Natural killer cell (primary cell): ENCODE results near the gene C1orf35. TPM values are rescaled to one million over a fixed set of nuclear protein-coding genes. Genes with fewer than 3 reads are reported as not detected.

Experiments used
- ATAC-seq, 3 donors: fragments of 150-1000 bp in 2 of 3; fragments of 200-7000 bp in 1 of 3; cut with Tn5 transposase; 1 replicate in 1 of 3; 2 replicates in 2 of 3; pipeline ENCODE4 v1.10.0; 2021; ENCODE audit warnings: mild to moderate bottlenecking in 2 of 3, moderate library complexity in 2 of 3
- DNase-seq, 2 donors: peaks; one replicate each; pipeline versions ENCODE4 v3.0.0 to v3.0.0-alpha.2; 2013 to 2021; ENCODE audit warnings: mixed read lengths in 1 of 2
- H3K27ac ChIP-seq: one replicate; pipeline ENCODE4 v1.5.1; 2013; ENCODE audit warnings: mild to moderate bottlenecking, low read length
- H3K27me3 ChIP-seq: one replicate; pipeline ENCODE4 v1.6.1; 2013; ENCODE audit warnings: low read length; ENCODE audit not compliant: control insufficient read depth, insufficient read depth
- H3K36me3 ChIP-seq: one replicate; pipeline ENCODE4 v1.6.1; 2013; ENCODE audit warnings: low read length; ENCODE audit not compliant: control insufficient read depth, insufficient read depth
- H3K4me1 ChIP-seq: one replicate; pipeline ENCODE4 v1.6.1; 2013; ENCODE audit warnings: low read length; ENCODE audit not compliant: control insufficient read depth, insufficient read depth
- H3K4me3 ChIP-seq: one replicate; pipeline ENCODE4 v1.5.1; 2013; ENCODE audit warnings: low read length
- H3K9me3 ChIP-seq: one replicate; pipeline ENCODE4 v1.6.1; 2013; ENCODE audit warnings: low read length; ENCODE audit not compliant: control insufficient read depth, insufficient read depth
- H3K27ac Mint-ChIP-seq, 2 donors: one replicate each; pipeline ENCODE4 v1.8.0; 2022; ENCODE audit warnings: mild to moderate bottlenecking in 2 of 2, mixed read lengths in 2 of 2, moderate library complexity in 1 of 2
- H3K27me3 Mint-ChIP-seq, 2 donors: one replicate each; pipeline ENCODE4 v1.8.0; 2022; ENCODE audit warnings: low read depth in 2 of 2, mixed read lengths in 2 of 2
- H3K36me3 Mint-ChIP-seq: one replicate; pipeline ENCODE4 v1.8.0; 2022; ENCODE audit warnings: mixed read lengths
- H3K4me1 Mint-ChIP-seq, 2 donors: one replicate each; pipeline ENCODE4 v1.8.0; 2022; ENCODE audit warnings: mixed read lengths in 2 of 2
- H3K4me3 Mint-ChIP-seq: one replicate; pipeline ENCODE4 v1.8.0; 2022; ENCODE audit warnings: mild to moderate bottlenecking, moderate library complexity, mixed read lengths
- H3K9me3 Mint-ChIP-seq, 2 donors: one replicate each; pipeline ENCODE4 v1.8.0; 2022; ENCODE audit warnings: mixed read lengths in 2 of 2
- CTCF ChIP-seq: fragments of 200-600 bp; IDR thresholded peaks from one replicate; pipeline ENCODE4 v1.8.0; 2022; ENCODE audit warnings: antibody characterized with exemption
- WGBS: methylation state at CpG from one replicate; pipeline ENCODE4 v1.1.7; 2013; ENCODE audit warnings: missing lambda C conversion rate; ENCODE audit not compliant: insufficient coverage; 5-methylcytosine and 5-hydroxymethylcytosine counted together
- intact Hi-C: fragments of 100-400 bp; cut with micrococcal nuclease; formaldehyde crosslinking; loops from one replicate; pipeline ENCODE4 v1.14.2; 2022
- total RNA-seq, 4 donors: library from RNA; stranded (reverse); fragments of 120-200 nt in 1 of 4; gene quantifications; one replicate each; pipeline versions ENCODE4 v1.2.3 to v1.2.4, GENCODE V29; 2013 to 2022

Gene C1orf35
- total RNA-seq, 3 donors from 2014 or later (not counting 1 experiment from before 2014, with no cell fraction given): 18.9 to 21.6 (median 19.6) TPM

- peaks cover 17 to 29% of the 10 kb centered on the region in 2 donors for H3K27me3 Mint-ChIP-seq
- peaks cover 23% of the 10 kb centered on the region for H3K4me1 ChIP-seq
- no peaks in the 10 kb centered on the region for H3K36me3 ChIP-seq
- DNase-seq (no peak), ATAC-seq (no peak)
- H3K27ac ChIP-seq: no peak overlapping the region
- no peak overlapping the region for H3K4me3 Mint-ChIP-seq
- TF ChIP-seq CTCF: no peak
- no peak overlapping the region for H3K4me3 ChIP-seq
- H3K4me1 Mint-ChIP-seq: peaks cover 0 to 11% of the 10 kb centered on the region in 2 donors
- peaks cover 4% of the 10 kb centered on the region for H3K9me3 ChIP-seq
- H3K27ac Mint-ChIP-seq: no peak overlapping the region
- WGBS: 89% methylated on average over 15 of the region's 15 CpGs
- peaks cover 49% of the 10 kb centered on the region for H3K27me3 ChIP-seq
- H3K36me3 Mint-ChIP-seq: no peaks in the 10 kb centered on the region
- intact Hi-C loops: no loop called here
- H3K9me3 Mint-ChIP-seq: no peaks in the 10 kb centered on the region
Observed at GRCh38 chr1:228063251-228064191, 39.6 kb downstream of the C1orf35 start.

GRCh38 chr1:228062812-228063211 is 40.3 kb downstream of the C1orf35 start:
- ATAC-seq: no peak
- peaks cover 0 to 11% of the 10 kb centered on the region in 2 donors for H3K4me1 Mint-ChIP-seq

GRCh38 chr1:228062085-228062791 is 40.9 kb downstream of the C1orf35 start:
- H3K27me3 Mint-ChIP-seq: peaks cover 24 to 32% of the 10 kb centered on the region in 2 donors
- TF ChIP-seq CTCF: no peak
- DNase-seq (no peak), ATAC-seq (no peak)
- no peaks in the 10 kb centered on the region for H3K9me3 Mint-ChIP-seq
- H3K27me3 ChIP-seq: peaks cover 49% of the 10 kb centered on the region
- intact Hi-C loops: no loop called here
- WGBS: 93% methylated on average over 9 of the region's 9 CpGs
- H3K4me3 ChIP-seq: no peak overlapping the region
- H3K4me1 Mint-ChIP-seq: peaks cover 0 to 11% of the 10 kb centered on the region in 2 donors
- no peaks in the 10 kb centered on the region for H3K36me3 ChIP-seq
- H3K4me1 ChIP-seq: peaks cover 23% of the 10 kb centered on the region
- H3K4me3 Mint-ChIP-seq: no peak overlapping the region
- H3K27ac Mint-ChIP-seq: no peak overlapping the region
- H3K27ac ChIP-seq: no peak overlapping the region
- H3K36me3 Mint-ChIP-seq: no peaks in the 10 kb centered on the region
- H3K9me3 ChIP-seq: peaks cover 4% of the 10 kb centered on the region

More at GRCh38 chr1:228062812-228063211, 40.3 kb downstream of the C1orf35 start:
- H3K4me3 ChIP-seq: no peak overlapping the region
- intact Hi-C loops: no loop called here
- H3K27me3 ChIP-seq: peaks cover 49% of the 10 kb centered on the region
- no peaks in the 10 kb centered on the region for H3K36me3 ChIP-seq
- no peaks in the 10 kb centered on the region for H3K9me3 Mint-ChIP-seq
- H3K9me3 ChIP-seq: peaks cover 4% of the 10 kb centered on the region
- H3K4me1 ChIP-seq: peaks cover 23% of the 10 kb centered on the region
- WGBS: 68% methylated on average over 4 of the region's 4 CpGs
- DNase-seq: no peak
- no peaks in the 10 kb centered on the region for H3K36me3 Mint-ChIP-seq
- TF ChIP-seq CTCF: no peak
- H3K27me3 Mint-ChIP-seq: peaks cover 22 to 32% of the 10 kb centered on the region in 2 donors
- no peak overlapping the region for H3K27ac Mint-ChIP-seq
- no peak overlapping the region for H3K4me3 Mint-ChIP-seq
- no peak overlapping the region for H3K27ac ChIP-seq
